ENCODE measurements around the gene MYRIP.

DNA sequence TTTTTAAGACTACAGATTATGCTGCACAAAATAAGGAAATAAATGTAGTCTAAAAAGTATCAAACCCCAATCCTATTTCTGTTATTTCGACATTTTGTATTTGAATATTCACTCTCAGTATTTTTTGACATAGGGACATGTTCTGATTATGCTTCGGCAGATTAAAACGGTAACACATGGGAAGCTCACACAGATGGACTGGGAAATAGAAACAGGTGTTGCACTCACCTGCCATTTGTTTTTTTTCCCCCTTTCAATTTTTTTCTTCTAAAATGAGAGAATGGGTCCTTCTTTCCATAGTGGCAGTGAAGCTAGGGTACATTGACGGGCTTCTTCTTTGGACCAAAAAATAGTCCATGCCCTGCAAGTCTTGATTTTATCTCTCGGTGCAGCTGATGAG is 163.1 kb downstream of the MYRIP start:
- no peak for TF ChIP-seq POLR2A (IDR thresholded peaks at IDR 0.05; ENCODE audit: extremely low read depth, insufficient read length)
- TF ChIP-seq, protein P1, sequence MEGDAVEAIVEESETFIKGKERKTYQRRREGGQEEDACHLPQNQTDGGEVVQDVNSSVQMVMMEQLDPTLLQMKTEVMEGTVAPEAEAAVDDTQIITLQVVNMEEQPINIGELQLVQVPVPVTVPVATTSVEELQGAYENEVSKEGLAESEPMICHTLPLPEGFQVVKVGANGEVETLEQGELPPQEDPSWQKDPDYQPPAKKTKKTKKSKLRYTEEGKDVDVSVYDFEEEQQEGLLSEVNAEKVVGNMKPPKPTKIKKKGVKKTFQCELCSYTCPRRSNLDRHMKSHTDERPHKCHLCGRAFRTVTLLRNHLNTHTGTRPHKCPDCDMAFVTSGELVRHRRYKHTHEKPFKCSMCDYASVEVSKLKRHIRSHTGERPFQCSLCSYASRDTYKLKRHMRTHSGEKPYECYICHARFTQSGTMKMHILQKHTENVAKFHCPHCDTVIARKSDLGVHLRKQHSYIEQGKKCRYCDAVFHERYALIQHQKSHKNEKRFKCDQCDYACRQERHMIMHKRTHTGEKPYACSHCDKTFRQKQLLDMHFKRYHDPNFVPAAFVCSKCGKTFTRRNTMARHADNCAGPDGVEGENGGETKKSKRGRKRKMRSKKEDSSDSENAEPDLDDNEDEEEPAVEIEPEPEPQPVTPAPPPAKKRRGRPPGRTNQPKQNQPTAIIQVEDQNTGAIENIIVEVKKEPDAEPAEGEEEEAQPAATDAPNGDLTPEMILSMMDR (IDR thresholded peaks at IDR 0.05; ENCODE audit: low read depth, low read length): no peak
